A673 (cell line): ENCODE results near the gene SLC25A47. TPM values are rescaled to one million over a fixed set of nuclear protein-coding genes. Genes with fewer than 3 reads are reported as not detected.

Source experiments
- BruUV-seq: library from RNA; stranded (reverse); fragments of 400-500 nt; replicated peaks from 2 replicates; lab custom pipeline; 2021; lab: Mats Ljungman, UMichigan
- CTCF ChIA-PET: fragments of 300-600 bp; sonication (Branson Sonifier 250); formaldehyde crosslinking; loops from one replicate; lab custom pipeline; 2022; ENCODE audit warnings: antibody characterized with exemption; lab: Charles Lee
- POLR2A ChIA-PET: fragments of 300-600 bp; sonication (Branson Sonifier 250); formaldehyde crosslinking; loops from one replicate; lab custom pipeline; 2022; ENCODE audit warnings: antibody characterized with exemption; ENCODE audit not compliant: low non-redundant PET; lab: Charles Lee
- DNase-seq: peaks from one replicate; pipeline ENCODE4 v3.0.0-alpha.2; 2015; ENCODE audit warnings: low spot score
- H3K27ac ChIP-seq: fragments of 200-600 bp; sonication (generic); 2 replicates; pipeline ENCODE4 v1.5.1; 2016; ENCODE audit warnings: mixed run types, low read depth, mild to moderate bottlenecking, mixed read lengths, antibody characterized with exemption, low read length; ENCODE audit not compliant: poor library complexity, severe bottlenecking
- H3K27me3 ChIP-seq: fragments of 200-600 bp; sonication (generic); replicated peaks from 2 replicates; pipeline ENCODE4 v1.6.1; 2017; ENCODE audit warnings: mixed run types, low read depth, mild to moderate bottlenecking, mixed read lengths, antibody characterized with exemption, low read length; ENCODE audit not compliant: insufficient read depth, poor library complexity
- H3K36me3 ChIP-seq: fragments of 200-600 bp; sonication (generic); 2 replicates; pipeline ENCODE4 v1.6.1; 2016; ENCODE audit warnings: mixed run types, mild to moderate bottlenecking, mixed read lengths, antibody characterized with exemption, low read length; ENCODE audit not compliant: insufficient read depth, poor library complexity, severe bottlenecking
- H3K4me1 ChIP-seq: fragments of 200-600 bp; sonication (generic); 2 replicates; pipeline ENCODE4 v1.6.1; 2017; ENCODE audit warnings: mixed run types, mild to moderate bottlenecking, mixed read lengths, antibody characterized with exemption, low read length; ENCODE audit not compliant: insufficient read depth, poor library complexity, severe bottlenecking
- H3K4me3 ChIP-seq: fragments of 200-600 bp; sonication (generic); 2 replicates; pipeline ENCODE4 v1.5.1; 2016; ENCODE audit warnings: low read depth, mixed run types, mild to moderate bottlenecking, mixed read lengths, low read length; ENCODE audit not compliant: poor library complexity, severe bottlenecking
- H3K9me3 ChIP-seq: fragments of 200-600 bp; sonication (generic); 2 replicates; pipeline ENCODE4 v1.6.1; 2016; ENCODE audit warnings: mixed run types, low read depth, mild to moderate bottlenecking, mixed read lengths, antibody characterized with exemption, low read length; ENCODE audit not compliant: poor library complexity, severe bottlenecking
- EZH2 ChIP-seq: fragments of 200-600 bp; sonication (generic); IDR thresholded peaks from 2 replicates; pipeline ENCODE4 v1.6.1; 2017; ENCODE audit warnings: borderline replicate concordance, low read depth, mild to moderate bottlenecking, mixed read lengths, antibody characterized with exemption, low read length; ENCODE audit not compliant: poor library complexity, severe bottlenecking
- intact Hi-C: fragments of 100-400 bp; cut with micrococcal nuclease; formaldehyde crosslinking; loops from one replicate; pipeline ENCODE4 v1.10.0; 2022; ENCODE audit not compliant: unreplicated experiment
- total RNA-seq: library from RNA; stranded (reverse); gene quantifications from 2 replicates; pipeline ENCODE4 v1.2.3, GENCODE V29; 2021
- TF ChIP-seq, protein P1 (sequence below): fragments of 300-800, 200-600 bp; sonication (generic); conservative IDR thresholded peaks from 2 replicates; pipeline ENCODE4 v1.5.1; 2017; ENCODE audit warnings: low read depth, mild to moderate bottlenecking, antibody characterized with exemption, low read length, moderate library complexity, mixed read lengths

The SLC25A47 gene
- total RNA-seq, 1 experiment from 2014 or later: not detected

DNA sequence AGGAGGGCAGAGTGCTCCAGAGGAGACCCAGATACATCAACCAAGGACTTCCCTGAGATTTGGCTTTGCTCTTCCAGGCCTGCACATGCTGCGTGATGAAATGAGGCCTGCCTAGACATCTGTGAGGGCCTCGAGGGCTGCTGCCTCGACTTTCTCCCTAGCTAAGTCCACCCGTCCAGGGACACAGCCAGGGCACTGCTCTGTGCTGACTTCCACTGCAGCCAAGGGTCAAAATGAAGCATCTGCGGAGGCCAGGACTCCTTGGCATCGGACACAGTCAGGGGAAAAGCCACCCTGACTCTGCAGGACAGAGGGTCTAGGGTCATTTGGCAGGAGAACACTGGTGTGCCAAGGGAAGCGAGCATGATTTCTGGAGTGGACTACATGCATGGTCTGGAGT is 10.7 kb downstream of the SLC25A47 start:
- ChIA-PET CTCF (no interaction called here), POLR2A (no interaction called here)
- H3K4me1 ChIP-seq: no peaks in the 10 kb centered on the region
- intact Hi-C loops: no loop called here
- no peaks in the 10 kb centered on the region for H3K27me3 ChIP-seq
- no peak for DNase-seq
- no peaks in the 10 kb centered on the region for H3K9me3 ChIP-seq
- no peak for TF ChIP-seq EZH2
- TF ChIP-seq, protein P1, sequence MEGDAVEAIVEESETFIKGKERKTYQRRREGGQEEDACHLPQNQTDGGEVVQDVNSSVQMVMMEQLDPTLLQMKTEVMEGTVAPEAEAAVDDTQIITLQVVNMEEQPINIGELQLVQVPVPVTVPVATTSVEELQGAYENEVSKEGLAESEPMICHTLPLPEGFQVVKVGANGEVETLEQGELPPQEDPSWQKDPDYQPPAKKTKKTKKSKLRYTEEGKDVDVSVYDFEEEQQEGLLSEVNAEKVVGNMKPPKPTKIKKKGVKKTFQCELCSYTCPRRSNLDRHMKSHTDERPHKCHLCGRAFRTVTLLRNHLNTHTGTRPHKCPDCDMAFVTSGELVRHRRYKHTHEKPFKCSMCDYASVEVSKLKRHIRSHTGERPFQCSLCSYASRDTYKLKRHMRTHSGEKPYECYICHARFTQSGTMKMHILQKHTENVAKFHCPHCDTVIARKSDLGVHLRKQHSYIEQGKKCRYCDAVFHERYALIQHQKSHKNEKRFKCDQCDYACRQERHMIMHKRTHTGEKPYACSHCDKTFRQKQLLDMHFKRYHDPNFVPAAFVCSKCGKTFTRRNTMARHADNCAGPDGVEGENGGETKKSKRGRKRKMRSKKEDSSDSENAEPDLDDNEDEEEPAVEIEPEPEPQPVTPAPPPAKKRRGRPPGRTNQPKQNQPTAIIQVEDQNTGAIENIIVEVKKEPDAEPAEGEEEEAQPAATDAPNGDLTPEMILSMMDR: no peak
- TSS peak; percentile 83 for BruUV-seq
- H3K4me3 ChIP-seq: no peak overlapping the region
- no peak overlapping the region for H3K27ac ChIP-seq
- peaks cover 25% of the 10 kb centered on the region for H3K36me3 ChIP-seq

DNA sequence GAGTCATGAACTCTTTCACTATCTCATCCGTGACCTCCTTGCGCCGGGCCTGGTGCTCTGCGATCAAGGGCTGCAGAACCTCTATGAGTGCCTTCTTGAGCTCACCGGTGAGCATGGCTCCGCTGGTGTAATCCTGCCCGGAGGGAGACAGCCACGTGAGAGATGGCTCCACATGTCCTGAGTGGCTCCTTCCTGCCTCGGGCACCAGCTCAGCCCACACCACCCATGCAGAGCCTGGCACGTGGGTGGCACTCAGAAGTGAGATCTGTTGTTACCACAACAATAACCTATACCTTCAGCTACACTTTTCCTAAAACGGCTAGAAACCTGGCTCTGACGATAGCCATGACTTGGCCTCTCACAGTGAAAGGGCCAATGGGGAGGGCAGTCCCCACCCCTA is 11.8 kb downstream of the SLC25A47 start:
- no peak for DNase-seq
- no peak for TF ChIP-seq EZH2
- TF ChIP-seq, protein P1: no peak
- no TSS peak for BruUV-seq
- CTCF ChIA-PET: no interaction called here
- Histone ChIP-seq H3K27ac (no peak overlapping the region), H3K36me3 (peaks cover 25% of the 10 kb centered on the region), H3K4me3 (no peak overlapping the region), H3K4me1 (no peaks in the 10 kb centered on the region), H3K9me3 (no peaks in the 10 kb centered on the region), H3K27me3 (no peaks in the 10 kb centered on the region)
- POLR2A ChIA-PET: no interaction called here
- intact Hi-C loops: no loop called here

DNA sequence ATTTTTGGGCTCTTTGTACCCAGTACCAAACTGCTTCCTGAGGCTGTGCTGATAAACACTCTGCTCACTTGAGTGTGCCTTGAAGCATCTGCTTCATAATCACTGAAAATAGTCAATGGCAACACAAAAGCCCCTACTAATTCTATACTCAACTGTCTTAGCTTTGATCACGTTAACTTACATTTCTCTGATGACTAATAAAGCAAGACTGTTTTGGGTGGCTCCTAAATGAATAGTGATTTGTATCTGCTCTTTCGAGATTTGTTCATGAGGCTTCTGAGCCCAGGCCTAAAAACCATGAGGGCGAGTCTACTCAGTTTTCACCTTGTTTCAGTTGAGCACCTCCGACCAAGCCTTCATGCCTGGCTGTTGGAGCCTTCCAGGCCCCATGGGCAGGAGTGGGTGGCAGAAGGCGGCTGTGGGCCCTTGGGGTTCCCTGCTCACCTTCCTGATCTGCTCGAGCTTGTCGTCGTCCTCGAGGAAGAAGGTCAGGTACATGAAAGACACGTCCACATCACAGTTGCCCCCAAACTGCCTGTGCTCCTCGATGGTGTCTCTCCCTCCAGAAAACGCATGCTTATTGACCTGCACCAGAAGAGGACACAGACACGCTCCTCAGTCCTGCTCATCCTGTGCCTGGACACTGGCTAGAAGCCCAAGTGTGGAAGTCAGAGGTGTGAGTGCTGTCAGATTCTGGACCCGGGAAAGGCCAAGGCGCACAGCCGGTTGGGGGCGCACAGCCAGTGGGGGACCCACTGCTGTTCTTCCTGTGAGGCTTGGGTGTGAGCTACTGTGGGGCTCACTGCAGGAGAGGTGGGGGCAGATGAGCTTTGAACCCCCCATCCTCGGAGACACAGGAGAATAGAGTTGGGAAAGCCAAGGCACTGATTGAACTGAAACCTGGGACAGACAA is 13.7 kb downstream of the SLC25A47 start:
- DNase-seq: no peak
- CTCF ChIA-PET: no interaction called here
- POLR2A ChIA-PET: no interaction called here
- Histone ChIP-seq H3K27me3 (no peaks in the 10 kb centered on the region), H3K4me1 (no peaks in the 10 kb centered on the region), H3K4me3 (no peak overlapping the region), H3K9me3 (no peaks in the 10 kb centered on the region), H3K27ac (no peak overlapping the region), H3K36me3 (peaks cover 37% of the 10 kb centered on the region)
- no peak for TF ChIP-seq EZH2
- TF ChIP-seq, protein P1: no peak
- intact Hi-C loops: no loop called here
- BruUV-seq: no TSS peak
